AG08396 (cell line): Measurements from ENCODE around the gene SCYGR3.

Experiments
- DNase-seq: peaks from one replicate; pipeline ENCODE4 v3.0.0; 2012; ENCODE audit warnings: low spot score, mixed read lengths

SCYGR3 gene

GRCh38 chr2:227614740-227615139 is at the start of gene SCYGR3:
TSS of gene SCYGR3 (minus strand) at chr2:227614840. CDS start at chr2:227614840, 0 bp downstream.
- no peak for DNase-seq

DNA sequence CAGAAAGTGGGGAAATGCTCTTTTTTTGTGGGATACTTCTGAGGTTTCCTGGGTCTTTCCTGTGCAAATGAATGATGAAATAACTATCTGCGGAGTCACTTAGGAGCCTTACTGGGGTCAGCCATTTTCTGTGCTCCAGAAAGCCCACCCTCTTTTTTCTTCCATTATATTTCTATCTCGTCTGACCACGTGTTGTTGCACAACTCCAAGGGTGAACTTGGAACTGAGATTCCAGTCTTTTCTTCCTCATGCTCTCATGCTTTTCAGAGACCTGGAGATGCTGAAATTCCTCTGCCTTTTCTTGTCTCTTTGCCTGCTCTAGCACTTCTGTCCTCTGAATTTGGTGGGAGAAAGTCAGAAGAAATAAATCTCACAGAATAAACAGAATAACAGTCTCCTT is 47.2 kb upstream of the SCYGR3 start:
- no peak for DNase-seq

GRCh38 chr2:227661025-227661649 is 46.5 kb upstream of the SCYGR3 start:
- no peak for DNase-seq

- no peak for DNase-seq
These were observed 42.7 kb upstream of the SCYGR3 start for GRCh38 chr2:227657199-227657845.

- peak; percentile 83 for DNase-seq
These were observed 40.8 kb upstream of the SCYGR3 start for GRCh38 chr2:227655454-227655853.

- DNase-seq = no peak
These were observed 39.8 kb upstream of the SCYGR3 start for GRCh38 chr2:227654426-227654825.

- no peak for DNase-seq
These were observed 38.8 kb upstream of the SCYGR3 start for GRCh38 chr2:227653419-227653818.

DNA sequence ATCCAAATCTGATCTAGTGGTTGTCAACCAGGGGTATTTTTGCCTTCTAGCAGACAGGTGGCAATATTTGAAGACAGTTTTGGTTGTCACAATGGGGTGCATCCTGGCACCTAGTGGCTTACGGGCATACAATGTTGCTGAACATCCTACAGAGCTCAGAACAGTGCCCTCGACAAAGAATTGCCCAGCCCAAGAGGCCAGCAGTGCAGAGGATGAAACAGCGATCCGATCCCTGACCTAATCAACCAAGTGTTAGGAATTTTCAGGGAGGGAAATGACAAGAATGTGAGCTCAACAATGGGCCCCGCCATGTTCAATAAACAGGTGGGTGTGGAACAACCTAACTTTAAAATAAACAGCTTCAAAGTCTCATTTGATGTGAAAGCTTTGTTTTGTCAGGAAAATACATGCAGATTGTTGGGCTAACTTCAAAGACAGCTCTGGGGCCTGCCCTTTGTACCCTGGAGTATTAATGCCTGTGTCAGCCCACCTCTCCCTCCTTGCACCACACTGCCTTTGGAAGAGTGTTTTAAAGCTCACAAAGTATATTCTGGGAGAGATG is 29.4 kb upstream of the SCYGR3 start:
- no peak for DNase-seq

DNA sequence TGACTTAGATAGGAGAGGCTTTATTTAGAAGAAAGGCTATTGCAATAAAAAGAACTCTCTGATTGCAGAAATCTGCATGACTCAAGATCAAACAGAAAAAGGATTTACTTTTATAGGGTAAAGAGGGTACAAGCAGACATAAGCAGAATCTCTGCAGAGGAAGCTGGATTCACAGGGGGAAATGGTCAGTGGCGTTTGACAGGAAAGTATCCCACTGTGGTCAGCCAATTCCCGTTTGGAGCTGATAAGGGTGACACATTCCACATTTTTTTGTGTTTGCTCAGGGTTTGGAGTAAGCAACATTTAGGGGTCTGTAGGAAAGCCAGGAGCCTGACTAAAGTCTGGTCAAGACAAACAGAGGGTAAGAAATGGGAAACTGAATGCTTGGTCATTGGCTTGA is 28.0 kb upstream of the SCYGR3 start:
- DNase-seq = no peak

GRCh38 chr2:227634201-227634600 is 19.6 kb upstream of the SCYGR3 start:
- DNase-seq = no peak

- no peak for DNase-seq
These were observed 18.2 kb upstream of the SCYGR3 start for GRCh38 chr2:227632827-227633226.

GRCh38 chr2:227630322-227630721 is 15.7 kb upstream of the SCYGR3 start:
- no peak for DNase-seq

DNA sequence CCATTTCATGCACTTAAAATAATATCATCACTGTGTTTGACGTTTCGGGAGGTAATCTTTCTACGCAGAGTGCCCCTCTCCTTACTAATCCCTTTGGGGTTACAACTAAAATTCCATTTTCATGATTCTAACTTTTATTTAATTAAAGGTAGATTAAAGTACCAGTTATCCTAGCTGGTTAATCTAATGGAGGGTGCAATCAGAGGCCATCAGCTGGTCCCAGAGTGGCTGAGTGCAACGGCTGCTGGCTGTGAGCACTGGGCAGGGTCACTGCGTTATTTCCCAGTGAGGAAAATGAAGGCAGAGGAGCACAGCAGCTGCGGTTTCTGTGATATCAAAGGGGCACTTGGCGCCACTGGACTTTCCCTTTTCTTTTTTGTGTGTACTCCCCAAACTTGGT is 14.8 kb upstream of the SCYGR3 start:
- no peak for DNase-seq

GRCh38 chr2:227627769-227628168 is 13.1 kb upstream of the SCYGR3 start:
- no peak for DNase-seq

GRCh38 chr2:227626580-227627151 is 12.0 kb upstream of the SCYGR3 start:
- no peak for DNase-seq

- DNase-seq = no peak
These were observed 10.8 kb upstream of the SCYGR3 start for GRCh38 chr2:227625420-227625819.

- DNase-seq = no peak
These were observed 8.6 kb upstream of the SCYGR3 start for GRCh38 chr2:227623226-227623625.

DNA sequence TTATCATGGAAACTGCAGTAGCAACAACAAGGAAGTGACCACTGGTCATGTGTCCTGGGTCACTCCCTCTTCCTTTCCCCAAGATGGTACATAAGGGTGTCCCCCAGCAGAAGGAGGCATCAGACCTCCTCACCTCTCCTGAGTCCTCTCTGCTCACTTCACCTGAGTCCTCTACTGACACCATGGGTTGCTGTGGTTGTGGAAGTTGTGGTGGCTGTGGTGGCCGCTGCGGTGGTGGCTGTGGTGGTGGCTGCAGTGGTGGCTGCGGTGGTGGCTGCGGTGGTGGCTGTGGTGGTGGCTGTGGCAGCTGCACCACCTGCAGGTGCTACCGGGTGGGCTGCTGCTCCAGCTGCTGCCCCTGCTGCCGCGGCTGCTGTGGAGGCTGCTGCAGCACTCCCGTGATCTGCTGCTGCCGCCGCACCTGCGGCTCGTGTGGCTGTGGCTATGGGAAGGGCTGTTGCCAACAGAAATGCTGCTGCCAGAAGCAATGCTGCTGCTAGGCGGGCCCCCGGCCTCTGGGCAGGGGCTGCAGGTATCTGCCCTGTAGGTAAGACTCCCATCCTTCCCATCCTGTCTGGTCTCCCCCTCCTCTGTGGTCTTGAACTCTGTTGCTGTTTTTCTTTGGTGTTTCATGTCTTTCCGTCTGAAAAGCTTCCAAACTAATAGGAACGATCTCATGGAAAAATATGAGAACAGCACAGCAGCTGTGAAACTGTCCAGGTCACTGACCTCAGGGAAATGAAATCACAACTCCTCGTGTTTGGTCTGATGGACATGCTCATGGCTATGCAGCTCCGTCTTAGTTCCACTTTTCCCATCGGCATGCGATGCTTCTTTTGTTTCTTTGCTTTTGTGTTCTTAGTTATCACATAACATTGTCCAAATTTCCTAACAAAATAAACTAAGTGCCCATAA is 2.9 kb upstream of the SCYGR3 start, which contains the start of gene SCYGR4:
SCYGR4 (plus strand) TSS at position 183 of the 915 bp plus-strand sequence; CDS start at position 183, 0 bp downstream.
- no peak for DNase-seq

- no peak for DNase-seq
These were observed 2.0 kb upstream of the SCYGR3 start for GRCh38 chr2:227616631-227617030.

- no peak for DNase-seq
These were observed 1.3 kb upstream of the SCYGR3 start for GRCh38 chr2:227615906-227616305.

- no peak for DNase-seq
These were observed 541 bp upstream of the SCYGR3 start for GRCh38 chr2:227615181-227615580.

DNA sequence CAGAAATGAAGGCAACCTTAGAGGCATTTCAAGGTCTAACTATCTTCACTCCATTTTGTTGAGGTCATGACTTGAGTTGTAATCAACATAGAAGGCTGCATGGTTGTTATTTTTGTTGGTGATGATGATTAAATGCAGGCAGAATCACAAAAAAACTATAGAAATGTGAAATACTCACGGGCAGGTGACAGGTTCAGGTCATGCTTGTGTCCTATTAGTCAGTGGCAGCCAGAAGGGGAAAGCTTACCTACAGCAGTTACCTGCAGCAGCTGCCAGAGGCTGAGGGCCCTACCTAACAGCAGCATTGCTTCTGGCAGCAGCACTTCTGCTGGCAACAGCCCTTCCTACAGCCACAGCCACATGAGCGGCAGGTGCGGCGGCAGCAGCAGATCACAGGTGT is 394 bp downstream of the SCYGR3 start:
- DNase-seq = no peak
